ENCODE results near the gene OTUD3.

OTUD3 gene

DNA sequence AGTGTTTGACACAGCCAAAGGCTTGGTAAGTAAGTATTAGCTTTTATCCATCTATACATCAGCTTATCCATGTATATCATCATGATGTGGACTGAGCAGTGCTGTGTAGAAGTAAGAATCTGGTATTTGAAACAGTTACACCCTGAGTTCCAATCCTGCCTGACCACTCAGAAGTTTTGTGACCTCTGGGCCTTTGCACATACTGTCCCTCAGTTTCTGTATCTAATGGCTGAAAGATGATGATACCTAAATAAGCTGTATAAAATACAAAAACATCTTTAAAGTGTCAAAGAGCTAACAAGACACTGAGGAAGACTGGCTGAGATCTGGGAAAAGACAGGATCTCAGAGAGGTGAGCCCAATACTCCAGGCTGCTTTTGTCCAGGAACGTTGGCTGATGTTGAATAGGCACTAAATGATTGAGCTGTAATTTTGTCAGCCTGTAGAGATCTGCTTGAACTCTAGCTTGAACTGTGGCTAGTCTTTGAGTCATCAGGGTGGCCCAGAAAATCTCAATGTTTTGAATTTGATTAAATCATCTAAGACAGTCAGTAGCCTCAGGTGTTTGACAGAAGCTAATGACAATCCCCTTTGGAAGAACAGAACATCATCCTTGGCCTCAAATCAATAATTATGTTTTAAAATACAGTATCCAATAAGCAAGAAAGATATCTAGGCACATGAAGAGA lies 20.2 kb upstream of the OTUD3 start:
- DNase-seq (ENCODE audit: low read depth in 1 of 2, low spot score in 1 of 2): no peak
- no peak overlapping the region for H3K4me3 ChIP-seq (replicated peaks; ENCODE audit: insufficient read depth, low read length)
- no peak for TF ChIP-seq POLR2AphosphoS5 (IDR thresholded peaks at IDR 0.05; ENCODE audit: low read depth)
- TF ChIP-seq, protein P1, sequence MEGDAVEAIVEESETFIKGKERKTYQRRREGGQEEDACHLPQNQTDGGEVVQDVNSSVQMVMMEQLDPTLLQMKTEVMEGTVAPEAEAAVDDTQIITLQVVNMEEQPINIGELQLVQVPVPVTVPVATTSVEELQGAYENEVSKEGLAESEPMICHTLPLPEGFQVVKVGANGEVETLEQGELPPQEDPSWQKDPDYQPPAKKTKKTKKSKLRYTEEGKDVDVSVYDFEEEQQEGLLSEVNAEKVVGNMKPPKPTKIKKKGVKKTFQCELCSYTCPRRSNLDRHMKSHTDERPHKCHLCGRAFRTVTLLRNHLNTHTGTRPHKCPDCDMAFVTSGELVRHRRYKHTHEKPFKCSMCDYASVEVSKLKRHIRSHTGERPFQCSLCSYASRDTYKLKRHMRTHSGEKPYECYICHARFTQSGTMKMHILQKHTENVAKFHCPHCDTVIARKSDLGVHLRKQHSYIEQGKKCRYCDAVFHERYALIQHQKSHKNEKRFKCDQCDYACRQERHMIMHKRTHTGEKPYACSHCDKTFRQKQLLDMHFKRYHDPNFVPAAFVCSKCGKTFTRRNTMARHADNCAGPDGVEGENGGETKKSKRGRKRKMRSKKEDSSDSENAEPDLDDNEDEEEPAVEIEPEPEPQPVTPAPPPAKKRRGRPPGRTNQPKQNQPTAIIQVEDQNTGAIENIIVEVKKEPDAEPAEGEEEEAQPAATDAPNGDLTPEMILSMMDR (IDR thresholded peaks at IDR 0.05; ENCODE audit: insufficient read depth, low read length): no peak
- no peak for TF ChIP-seq GABPA (IDR thresholded peaks at IDR 0.05; ENCODE audit: low read depth)
- no peak for TF ChIP-seq REST (IDR thresholded peaks at IDR 0.05; ENCODE audit: insufficient replicate concordance, low read depth)
- no peak for TF ChIP-seq SPI1 (IDR thresholded peaks at IDR 0.05; ENCODE audit: borderline replicate concordance, low read depth)

DNA sequence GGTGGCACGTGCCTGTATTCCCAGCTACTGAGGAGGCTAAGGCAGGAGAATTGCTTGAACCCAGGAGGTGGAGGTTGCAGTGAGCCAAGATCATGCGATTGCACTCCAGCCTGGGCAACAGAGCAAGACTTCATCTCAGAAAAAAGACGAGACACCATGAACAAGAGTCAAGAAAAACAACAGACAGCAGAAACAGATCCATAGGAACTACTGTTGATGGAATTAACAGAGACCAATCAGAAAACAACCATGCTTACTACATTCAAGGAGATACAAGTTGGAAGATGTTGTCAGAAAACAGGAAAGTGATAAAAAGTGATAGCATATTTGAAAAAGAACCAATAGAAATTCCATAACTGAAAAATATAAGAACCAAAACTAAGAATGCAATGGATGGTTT lies 19.3 kb upstream of the OTUD3 start:
- no peaks in the 10 kb centered on the region for H3K27me3 ChIP-seq (ENCODE audit: insufficient read depth, poor library complexity, severe bottlenecking)
- H3K4me3 ChIP-seq (replicated peaks; ENCODE audit: insufficient read depth, low read length): no peak overlapping the region
- no peak overlapping the region for H3K27ac ChIP-seq (replicated peaks)
- no peak for DNase-seq (ENCODE audit: low read depth in 1 of 2, low spot score in 1 of 2)
- TF ChIP-seq POLR2AphosphoS5 (IDR thresholded peaks at IDR 0.05; ENCODE audit: low read depth) (no peak), REST (IDR thresholded peaks at IDR 0.05; ENCODE audit: insufficient replicate concordance, low read depth) (no peak), SPI1 (IDR thresholded peaks at IDR 0.05; ENCODE audit: borderline replicate concordance, low read depth) (no peak), GABPA (IDR thresholded peaks at IDR 0.05; ENCODE audit: low read depth) (no peak)
- TF ChIP-seq, protein P1 (IDR thresholded peaks at IDR 0.05; ENCODE audit: insufficient read depth, low read length): no peak

More for the DNA sequence above, 20.2 kb upstream of the OTUD3 start:
- H3K27me3 ChIP-seq (ENCODE audit: insufficient read depth, poor library complexity, severe bottlenecking): no peaks in the 10 kb centered on the region
- no peak overlapping the region for H3K27ac ChIP-seq (replicated peaks)

- TF ChIP-seq GABPA (IDR thresholded peaks at IDR 0.05; ENCODE audit: low read depth) (no peak), REST (IDR thresholded peaks at IDR 0.05; ENCODE audit: insufficient replicate concordance, low read depth) (no peak), POLR2AphosphoS5 (IDR thresholded peaks at IDR 0.05; ENCODE audit: low read depth) (no peak), SPI1 (IDR thresholded peaks at IDR 0.05; ENCODE audit: borderline replicate concordance, low read depth) (no peak)
- TF ChIP-seq, protein P1 (IDR thresholded peaks at IDR 0.05; ENCODE audit: insufficient read depth, low read length): no peak
- Histone ChIP-seq H3K27ac (replicated peaks) (no peak overlapping the region), H3K4me3 (replicated peaks; ENCODE audit: insufficient read depth, low read length) (no peak overlapping the region), H3K27me3 (ENCODE audit: insufficient read depth, poor library complexity, severe bottlenecking) (no peaks in the 10 kb centered on the region)
- no peak for DNase-seq (ENCODE audit: low read depth in 1 of 2, low spot score in 1 of 2)
Measured at GRCh38 chr1:19864570-19865160, 17.5 kb upstream of the OTUD3 start.

All from HL-60 (cell line).